Measurements from ENCODE around the gene BBS12.

DNA sequence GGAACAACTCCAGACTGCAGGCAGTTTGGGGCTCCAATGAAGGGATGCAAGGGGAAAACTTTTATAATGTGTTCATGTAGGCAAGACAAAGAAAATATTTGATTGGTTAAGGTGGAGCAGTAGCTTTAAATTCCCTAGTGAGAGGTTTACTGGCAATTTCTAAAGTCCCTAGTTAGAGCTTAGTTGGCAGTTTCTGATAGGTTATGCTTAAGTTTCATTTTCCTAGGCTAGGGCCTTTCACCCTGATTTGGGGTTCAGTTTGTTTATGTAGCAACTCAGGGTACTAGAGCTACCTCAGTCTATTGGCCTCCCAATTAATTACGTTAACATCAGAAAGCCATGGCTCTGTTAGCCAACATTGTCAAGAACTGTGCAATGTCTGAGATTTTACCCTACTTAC is 14.6 kb downstream of the BBS12 start:
- TF ChIP-seq, protein P1, sequence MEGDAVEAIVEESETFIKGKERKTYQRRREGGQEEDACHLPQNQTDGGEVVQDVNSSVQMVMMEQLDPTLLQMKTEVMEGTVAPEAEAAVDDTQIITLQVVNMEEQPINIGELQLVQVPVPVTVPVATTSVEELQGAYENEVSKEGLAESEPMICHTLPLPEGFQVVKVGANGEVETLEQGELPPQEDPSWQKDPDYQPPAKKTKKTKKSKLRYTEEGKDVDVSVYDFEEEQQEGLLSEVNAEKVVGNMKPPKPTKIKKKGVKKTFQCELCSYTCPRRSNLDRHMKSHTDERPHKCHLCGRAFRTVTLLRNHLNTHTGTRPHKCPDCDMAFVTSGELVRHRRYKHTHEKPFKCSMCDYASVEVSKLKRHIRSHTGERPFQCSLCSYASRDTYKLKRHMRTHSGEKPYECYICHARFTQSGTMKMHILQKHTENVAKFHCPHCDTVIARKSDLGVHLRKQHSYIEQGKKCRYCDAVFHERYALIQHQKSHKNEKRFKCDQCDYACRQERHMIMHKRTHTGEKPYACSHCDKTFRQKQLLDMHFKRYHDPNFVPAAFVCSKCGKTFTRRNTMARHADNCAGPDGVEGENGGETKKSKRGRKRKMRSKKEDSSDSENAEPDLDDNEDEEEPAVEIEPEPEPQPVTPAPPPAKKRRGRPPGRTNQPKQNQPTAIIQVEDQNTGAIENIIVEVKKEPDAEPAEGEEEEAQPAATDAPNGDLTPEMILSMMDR (IDR thresholded peaks at IDR 0.05), result no peak
- TF ChIP-seq POLR2A (IDR thresholded peaks at IDR 0.05), result no peak
